Liver (tissue), 9 donors: ENCODE results near the gene ILF3. TPM values are rescaled to one million over a fixed set of nuclear protein-coding genes. Genes with fewer than 3 reads are reported as not detected.
A peak's percentile ranks its signal among the peaks of the same experiment; 100 is the strongest.

ENCODE experiments used
- DNase-seq: peaks from one replicate; pipeline ENCODE4 v3.0.0-alpha.2; 2017; ENCODE audit warnings: low spot score
- H3K27ac ChIP-seq, 2 donors: one replicate each; pipeline ENCODE4 v1.7.0; 2013; ENCODE audit warnings: inconsistent platforms in 2 of 2, low read length in 2 of 2, control low read depth in 1 of 2, low read depth in 1 of 2, mild to moderate bottlenecking in 1 of 2
- H3K27me3 ChIP-seq, 4 donors: one replicate each; pipeline versions ENCODE4 v1.6.1 to v1.7.0; 2013; ENCODE audit warnings: low read length in 3 of 4, inconsistent platforms in 1 of 4, mild to moderate bottlenecking in 1 of 4, moderate library complexity in 1 of 4; ENCODE audit not compliant: control insufficient read depth in 4 of 4, insufficient read depth in 4 of 4
- H3K36me3 ChIP-seq, 4 donors: one replicate each; pipeline versions ENCODE4 v1.6.1 to v1.7.0; 2013; ENCODE audit warnings: low read length in 3 of 4, mild to moderate bottlenecking in 3 of 4, low read depth in 1 of 4, moderate library complexity in 1 of 4; ENCODE audit not compliant: control insufficient read depth in 4 of 4, insufficient read depth in 3 of 4
- H3K4me1 ChIP-seq, 4 donors: one replicate each; pipeline versions ENCODE4 v1.6.1 to v1.7.0; 2013; ENCODE audit warnings: low read length in 3 of 4, mild to moderate bottlenecking in 3 of 4, moderate library complexity in 1 of 4; ENCODE audit not compliant: control insufficient read depth in 4 of 4, insufficient read depth in 4 of 4
- H3K4me3 ChIP-seq, 3 donors: one replicate each; pipeline versions ENCODE4 v1.6.1 to v1.7.0; 2013; ENCODE audit warnings: low read length in 3 of 3, control low read depth in 1 of 3, low read depth in 1 of 3, mild to moderate bottlenecking in 1 of 3
- H3K9ac ChIP-seq, 2 donors: one replicate each; pipeline ENCODE4 v1.7.0; 2013; ENCODE audit warnings: low read length in 2 of 2, mild to moderate bottlenecking in 2 of 2, moderate library complexity in 2 of 2, control low read depth in 1 of 2, low read depth in 1 of 2
- H3K9me3 ChIP-seq, 4 donors: one replicate each; pipeline versions ENCODE4 v1.6.1 to v1.7.0; 2013; ENCODE audit warnings: low read length in 3 of 4; ENCODE audit not compliant: control insufficient read depth in 4 of 4
- ATF3 ChIP-seq: IDR thresholded peaks from 2 replicates; pipeline ENCODE4 v1.6.1; 2016; ENCODE audit warnings: antibody characterized with exemption
- CTCF ChIP-seq: fragments of 150-350 bp; IDR thresholded peaks from 2 replicates; pipeline ENCODE4 v1.5.1; 2017; ENCODE audit warnings: improper control_type of control experiment, low read depth, low read length; ENCODE audit not compliant: missing input control
- EGR1 ChIP-seq, 2 donors: IDR thresholded peaks; 2 replicates each; pipeline ENCODE4 v1.6.1; 2016 to 2018; ENCODE audit warnings: antibody characterized with exemption in 2 of 2, low read depth in 2 of 2
- FOXA1 ChIP-seq: IDR thresholded peaks from 2 replicates; pipeline ENCODE4 v1.6.1; 2016; ENCODE audit warnings: antibody characterized with exemption
- FOXA2 ChIP-seq: IDR thresholded peaks from 2 replicates; pipeline ENCODE4 v1.6.1; 2016; ENCODE audit warnings: antibody characterized with exemption
- GABPA ChIP-seq, 2 donors: IDR thresholded peaks in 1 of 2; conservative IDR thresholded peaks in 1 of 2; 2 replicates each; pipeline ENCODE4 v1.6.1; 2016; ENCODE audit warnings: antibody characterized with exemption in 2 of 2, mild to moderate bottlenecking in 1 of 2, moderate library complexity in 1 of 2
- HNF4A ChIP-seq, 2 donors: conservative IDR thresholded peaks; 2 replicates each; pipeline ENCODE4 v1.6.1; 2016; ENCODE audit warnings: antibody characterized with exemption in 2 of 2, mild to moderate bottlenecking in 2 of 2
- HNF4G ChIP-seq: IDR thresholded peaks from 2 replicates; pipeline ENCODE4 v1.6.1; 2016; ENCODE audit warnings: antibody characterized with exemption
- JUND ChIP-seq, 2 donors: IDR thresholded peaks; 2 replicates each; pipeline ENCODE4 v1.6.1; 2016; ENCODE audit warnings: antibody characterized with exemption in 2 of 2
- MAX ChIP-seq: IDR thresholded peaks from 2 replicates; pipeline ENCODE4 v1.6.1; 2016; ENCODE audit warnings: antibody characterized with exemption
- NR2F2 ChIP-seq: IDR thresholded peaks from 2 replicates; pipeline ENCODE4 v1.6.1; 2016; ENCODE audit warnings: antibody characterized with exemption
- RAD21 ChIP-seq, 2 donors: IDR thresholded peaks; 2 replicates each; pipeline ENCODE4 v1.6.1; 2016; ENCODE audit warnings: antibody characterized with exemption in 2 of 2, mild to moderate bottlenecking in 2 of 2
- REST ChIP-seq: IDR thresholded peaks from 2 replicates; pipeline ENCODE4 v1.6.1; 2016; ENCODE audit warnings: antibody characterized with exemption, mild to moderate bottlenecking
- RXRA ChIP-seq, 2 donors: IDR thresholded peaks; 2 replicates each; pipeline ENCODE4 v1.6.1; 2017 to 2018; ENCODE audit warnings: antibody characterized with exemption in 2 of 2, mild to moderate bottlenecking in 1 of 2
- SP1 ChIP-seq: IDR thresholded peaks from 2 replicates; pipeline ENCODE4 v1.6.1; 2018; ENCODE audit warnings: antibody characterized with exemption, mild to moderate bottlenecking
- TAF1 ChIP-seq: conservative IDR thresholded peaks from 2 replicates; pipeline ENCODE4 v1.6.1; 2016; ENCODE audit warnings: antibody characterized with exemption, mild to moderate bottlenecking
- YY1 ChIP-seq: IDR thresholded peaks from 2 replicates; pipeline ENCODE4 v1.6.1; 2016; ENCODE audit warnings: antibody characterized with exemption, mild to moderate bottlenecking
- ZBTB33 ChIP-seq: IDR thresholded peaks from 2 replicates; pipeline ENCODE4 v1.6.1; 2016; ENCODE audit warnings: antibody characterized with exemption
- WGBS: extraction: QIAGEN DNeasy Blood & Tissue Kit; methylation state at CpG from one replicate; pipeline ENCODE4 v1.1.7; 2013; 5-methylcytosine and 5-hydroxymethylcytosine counted together
- polyA plus RNA-seq, 2 donors: library from polyadenylated mRNA; stranded (reverse) in 1 of 2; unstranded in 1 of 2; fragments of 200-250 nt in 1 of 2; fragments of >200 nt in 1 of 2; fragmentation: Nextera tagmentation in 1 of 2; extraction: Ambion mirVana in 1 of 2; gene quantifications; one replicate each; pipeline versions ENCODE4 v1.2.1 to v1.2.3, GENCODE V29; 2013 to 2015
- total RNA-seq, 2 donors: library from RNA; depleted of rRNA; stranded (reverse); fragments of >200 nt; gene quantifications; one replicate each; pipeline ENCODE4 v1.2.3, GENCODE V29; 2014
- donor health status: healthy.
- donor health status: healthy.
- donor health status: healthy.
- donor health status: healthy.
- donor health status: healthy.

ILF3 gene
- total and polyA plus RNA-seq, 4 donors = 31.7 to 85.1 (median 42.9) TPM

- 70% methylated on average over 9 of the region's 9 CpGs for WGBS
- Histone ChIP-seq H3K4me3 (no peak overlapping the region), H3K27ac (peak overlapping the region; percentile 92 to 93), H3K4me1 (peaks cover 0 to 8% (median 1%) of the 10 kb centered on the region in 4 donors), H3K9me3 (no peaks in the 10 kb centered on the region), H3K36me3 (no peaks in the 10 kb centered on the region), H3K9ac (peak overlapping the region in 1 of 2 donors; percentile 53), H3K27me3 (no peaks in the 10 kb centered on the region)
- no peak for DNase-seq
- TF ChIP-seq RXRA (IDR thresholded peaks at IDR 0.05) = no peak
- peak; percentile 60 for TF ChIP-seq NR2F2
Observed at GRCh38 chr19:10604460-10604980, 49.6 kb upstream of the ILF3 start.

GRCh38 chr19:10611907-10612306, 42.2 kb upstream of the ILF3 start:
- Histone ChIP-seq H3K9me3 (no peaks in the 10 kb centered on the region), H3K4me1 (peaks cover 0 to 2% (median under 1%) of the 10 kb centered on the region in 4 donors), H3K36me3 (no peaks in the 10 kb centered on the region), H3K27me3 (no peaks in the 10 kb centered on the region), H3K9ac (no peak overlapping the region), H3K4me3 (no peak overlapping the region), H3K27ac (no peak overlapping the region)
- WGBS = 94% methylated on average over 5 of the region's 5 CpGs
- no peak for TF ChIP-seq FOXA2
- TF ChIP-seq HNF4G = no peak
- TF ChIP-seq RAD21 (IDR thresholded peaks at IDR 0.05) = no peak
- no peak for TF ChIP-seq FOXA1
- no peak for TF ChIP-seq ATF3
- no peak for TF ChIP-seq YY1
- TF ChIP-seq ZBTB33 = no peak
- no peak for TF ChIP-seq EGR1 (IDR thresholded peaks at IDR 0.05; ENCODE audit: low read depth in 2 of 2)
- no peak for TF ChIP-seq MAX
- no peak for TF ChIP-seq HNF4A (conservative IDR thresholded peaks at IDR 0.05)
- TF ChIP-seq GABPA (IDR thresholded peaks at IDR 0.05 in 1 of 2, conservative IDR thresholded peaks at IDR 0.05 in 1 of 2) = no peak
- TF ChIP-seq RXRA (IDR thresholded peaks at IDR 0.05) = no peak
- no peak for TF ChIP-seq JUND (IDR thresholded peaks at IDR 0.05)
- TF ChIP-seq SP1 = no peak
- no peak for TF ChIP-seq REST
- no peak for TF ChIP-seq TAF1
- no peak for TF ChIP-seq CTCF
- TF ChIP-seq NR2F2 = no peak
- DNase-seq = no peak
